Activated CD4-positive, alpha-beta memory T cell treated with anti-CD3 and anti-CD28 coated beads for 36 hours (primary cell): ENCODE measurements around the gene YY1AP1. TPM values are rescaled to one million over a fixed set of nuclear protein-coding genes. Genes with fewer than 3 reads are reported as not detected.
"Not testable (repeated sequence)": the region's sequence is repeated elsewhere in the genome, so short reads cannot be mapped to it uniquely, and the experiment has no call there.

Experiments
- CTCF ChIA-PET: fragments of 350-600 bp; sonication (Branson Sonifier 250); formaldehyde crosslinking; loops from one replicate; lab custom pipeline; 2021; ENCODE audit warnings: antibody characterized with exemption, inconsistent platforms; lab: Charles Lee
- POLR2A ChIA-PET: fragments of 350-600 bp; sonication (Branson Sonifier 250); formaldehyde crosslinking; loops from one replicate; lab custom pipeline; 2021; ENCODE audit warnings: antibody characterized with exemption; lab: Charles Lee
- DNase-seq: peaks from one replicate; pipeline ENCODE4 v3.0.0-alpha.2; 2020
- H3K27ac Mint-ChIP-seq: one replicate; pipeline ENCODE4 v1.8.0; 2021; ENCODE audit warnings: mixed read lengths
- H3K27me3 Mint-ChIP-seq: one replicate; pipeline ENCODE4 v1.8.0; 2021; ENCODE audit warnings: mixed read lengths
- H3K36me3 Mint-ChIP-seq: one replicate; pipeline ENCODE4 v1.8.0; 2021; ENCODE audit warnings: mixed read lengths
- H3K4me1 Mint-ChIP-seq: one replicate; pipeline ENCODE4 v1.8.0; 2021; ENCODE audit warnings: low read depth, mixed read lengths
- H3K4me3 Mint-ChIP-seq: one replicate; pipeline ENCODE4 v1.8.0; 2021; ENCODE audit warnings: mild to moderate bottlenecking, mixed read lengths
- H3K9me3 Mint-ChIP-seq: one replicate; pipeline ENCODE4 v1.8.0; 2021; ENCODE audit warnings: mixed read lengths
- intact Hi-C: fragments of 100-400 bp; cut with micrococcal nuclease; formaldehyde crosslinking; loops from one replicate; pipeline ENCODE4 v1.15.1; 2023
- total RNA-seq, 2 experiments: library from RNA; stranded (reverse); gene quantifications; one replicate each; pipeline ENCODE4 v1.2.3, GENCODE V29; 2021

The YY1AP1 gene
- total RNA-seq, 2 experiments from 2014 or later: 56.2 to 62.1 TPM

DNA sequence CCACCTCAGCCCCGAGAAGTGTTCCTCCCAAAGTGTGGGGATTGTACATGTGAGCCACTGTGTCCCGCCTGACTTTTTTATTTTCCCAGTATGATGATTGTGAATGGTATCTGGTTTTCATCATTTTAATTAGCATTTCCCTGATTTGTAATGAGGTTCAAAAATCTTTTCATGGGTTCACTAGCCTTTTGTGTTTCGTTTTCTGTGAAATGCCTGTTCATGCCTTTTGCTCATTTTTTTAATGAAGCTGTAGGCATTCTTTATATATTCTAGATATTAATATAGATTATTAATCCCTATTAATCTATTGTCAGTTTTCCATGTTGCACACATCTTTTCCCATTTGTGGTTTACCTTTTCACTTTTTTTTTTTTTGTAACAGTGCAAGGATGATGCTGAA, 20.8 kb upstream of the YY1AP1 start:
- Mint-ChIP-seq H3K4me3 (no peak overlapping the region), H3K9me3 (no peaks in the 10 kb centered on the region), H3K4me1 (peaks cover 11% of the 10 kb centered on the region), H3K27me3 (no peaks in the 10 kb centered on the region), H3K27ac (no peak overlapping the region), H3K36me3 (peaks cover 21% of the 10 kb centered on the region)
- intact Hi-C loops: no loop called here
- no peak for DNase-seq
- ChIA-PET POLR2A (no interaction called here), CTCF (interaction anchor here (0.7 kb wide), 1 partner anchor 58 kb away, joined by 3 read pairs; no protein-coding TSS in a partner anchor)

GRCh38 chr1:155706139-155706538, 17.6 kb upstream of the YY1AP1 start:
- no peaks in the 10 kb centered on the region for H3K9me3 Mint-ChIP-seq

GRCh38 chr1:155704414-155704813, 15.8 kb upstream of the YY1AP1 start:
- H3K27ac Mint-ChIP-seq, H3K4me3 Mint-ChIP-seq, H3K27me3 Mint-ChIP-seq, intact Hi-C loops, H3K36me3 Mint-ChIP-seq, CTCF ChIA-PET, H3K9me3 Mint-ChIP-seq, POLR2A ChIA-PET, DNase-seq: not testable (repeated sequence)
- peaks cover 23% of the 10 kb centered on the region for H3K4me1 Mint-ChIP-seq

More at GRCh38 chr1:155706139-155706538, 17.6 kb upstream of the YY1AP1 start:
- Mint-ChIP-seq H3K27ac (no peak overlapping the region), H3K4me3 (no peak overlapping the region), H3K36me3 (peaks cover 12% of the 10 kb centered on the region), H3K4me1 (peaks cover 23% of the 10 kb centered on the region), H3K27me3 (no peaks in the 10 kb centered on the region)
- no peak for DNase-seq
- intact Hi-C loops: no loop called here
- POLR2A ChIA-PET: no interaction called here
- CTCF ChIA-PET: no interaction called here

DNA sequence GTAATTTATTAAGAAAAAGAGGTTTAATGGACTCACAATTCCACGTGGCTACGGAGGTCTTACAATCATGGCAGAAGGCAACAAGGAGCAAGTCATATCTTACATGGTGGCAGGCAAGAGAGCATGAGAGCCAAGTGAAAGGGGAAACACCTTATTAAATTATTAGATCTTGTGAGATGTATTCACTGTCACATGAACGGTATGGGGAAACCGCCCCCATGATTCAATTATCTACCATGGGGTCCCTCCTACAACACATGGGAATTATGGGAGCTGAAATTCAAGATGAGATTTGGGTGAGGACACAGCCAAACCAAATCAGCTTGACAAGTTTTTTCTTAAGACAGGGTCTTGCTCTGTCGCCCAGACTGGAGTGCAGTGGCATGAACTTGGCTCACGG, 14.6 kb upstream of the YY1AP1 start:
- Mint-ChIP-seq H3K9me3 (no peaks in the 10 kb centered on the region), H3K36me3 (peaks cover 5% of the 10 kb centered on the region), H3K27me3 (no peaks in the 10 kb centered on the region), H3K4me3 (no peak overlapping the region), H3K27ac (no peak overlapping the region), H3K4me1 (peaks cover 22% of the 10 kb centered on the region)
- DNase-seq: no peak
- intact Hi-C loops: no loop called here
- CTCF ChIA-PET: no interaction called here
- POLR2A ChIA-PET: no interaction called here

GRCh38 chr1:155701675-155702074, 13.1 kb upstream of the YY1AP1 start:
- peaks cover 21% of the 10 kb centered on the region for H3K4me1 Mint-ChIP-seq
- POLR2A ChIA-PET: not testable (repeated sequence)

GRCh38 chr1:155699062-155699461, 10.5 kb upstream of the YY1AP1 start:
- CTCF ChIA-PET, H3K9me3 Mint-ChIP-seq, H3K27ac Mint-ChIP-seq, POLR2A ChIA-PET, H3K4me3 Mint-ChIP-seq, intact Hi-C loops, H3K27me3 Mint-ChIP-seq, H3K36me3 Mint-ChIP-seq, DNase-seq: not testable (repeated sequence)
- H3K4me1 Mint-ChIP-seq: peaks cover 35% of the 10 kb centered on the region

More at GRCh38 chr1:155701675-155702074, 13.1 kb upstream of the YY1AP1 start:
- H3K27me3 Mint-ChIP-seq, H3K4me3 Mint-ChIP-seq, H3K27ac Mint-ChIP-seq, H3K9me3 Mint-ChIP-seq, DNase-seq, H3K36me3 Mint-ChIP-seq, CTCF ChIA-PET, intact Hi-C loops: not testable (repeated sequence)

GRCh38 chr1:155698382-155699038, 9.9 kb upstream of the YY1AP1 start:
- Mint-ChIP-seq H3K4me1 (peaks cover 33% of the 10 kb centered on the region), H3K9me3 (no peaks in the 10 kb centered on the region), H3K27ac (no peak overlapping the region), H3K27me3 (no peaks in the 10 kb centered on the region), H3K4me3 (no peak overlapping the region), H3K36me3 (peaks cover 7% of the 10 kb centered on the region)
- DNase-seq: no peak
- intact Hi-C loops: no loop called here
- ChIA-PET POLR2A (no interaction called here), CTCF (no interaction called here)

GRCh38 chr1:155697616-155698015, 9.0 kb upstream of the YY1AP1 start:
- H3K9me3 Mint-ChIP-seq, H3K4me3 Mint-ChIP-seq, DNase-seq, H3K27ac Mint-ChIP-seq, intact Hi-C loops, CTCF ChIA-PET, H3K27me3 Mint-ChIP-seq, POLR2A ChIA-PET: not testable (repeated sequence)
- peaks cover 15% of the 10 kb centered on the region for H3K36me3 Mint-ChIP-seq
- peaks cover 37% of the 10 kb centered on the region for H3K4me1 Mint-ChIP-seq

DNA sequence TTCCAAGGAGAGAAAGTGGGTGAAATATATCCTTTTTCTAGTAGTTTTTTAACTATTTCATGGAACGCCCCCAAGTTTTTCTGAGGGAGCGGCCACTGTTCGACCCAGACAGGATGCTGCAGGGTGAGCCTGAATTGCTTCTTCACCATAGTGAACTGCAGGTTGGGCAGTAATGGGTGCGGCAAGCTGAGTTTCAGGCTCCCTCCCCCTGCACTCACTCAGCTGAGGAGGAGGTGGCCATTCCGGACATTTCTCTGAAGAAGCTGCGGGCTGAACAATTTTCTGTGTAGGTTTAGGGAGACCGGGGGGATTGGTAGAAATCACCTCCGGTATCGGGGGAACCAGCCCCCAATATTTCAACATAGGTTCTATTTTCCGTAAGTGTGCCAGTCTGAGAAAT, 8.5 kb upstream of the YY1AP1 start:
- Mint-ChIP-seq H3K27me3 (no peaks in the 10 kb centered on the region), H3K9me3 (no peaks in the 10 kb centered on the region), H3K36me3 (peaks cover 18% of the 10 kb centered on the region), H3K27ac (no peak overlapping the region), H3K4me3 (no peak overlapping the region), H3K4me1 (peaks cover 41% of the 10 kb centered on the region)
- ChIA-PET CTCF (interaction anchor here (0.8 kb wide), 1 partner anchor 32 kb away, joined by 3 read pairs; no protein-coding TSS in a partner anchor), POLR2A (no interaction called here)
- intact Hi-C loops: no loop called here
- DNase-seq: no peak

GRCh38 chr1:155696524-155696923, 8.0 kb upstream of the YY1AP1 start:
- peaks cover 4% of the 10 kb centered on the region for H3K9me3 Mint-ChIP-seq
- intact Hi-C loops: no loop called here
- no peak for DNase-seq
- no peak overlapping the region for H3K27ac Mint-ChIP-seq
- H3K36me3 Mint-ChIP-seq: peaks cover 23% of the 10 kb centered on the region
- no peaks in the 10 kb centered on the region for H3K27me3 Mint-ChIP-seq
- CTCF ChIA-PET: interaction anchor here (0.6 to 0.8 kb wide), 2 partner anchors 33 to 349 kb away, joined by 3 read pairs; no protein-coding TSS in a partner anchor
- peaks cover 46% of the 10 kb centered on the region for H3K4me1 Mint-ChIP-seq
- POLR2A ChIA-PET: no interaction called here
- H3K4me3 Mint-ChIP-seq: no peak overlapping the region

GRCh38 chr1:155695608-155696007, 7.0 kb upstream of the YY1AP1 start:
- intact Hi-C loops: no loop called here
- no peak for DNase-seq
- Mint-ChIP-seq H3K4me1 (peaks cover 52% of the 10 kb centered on the region), H3K27me3 (no peaks in the 10 kb centered on the region), H3K36me3 (peaks cover 29% of the 10 kb centered on the region), H3K9me3 (peaks cover 4% of the 10 kb centered on the region), H3K4me3 (no peak overlapping the region), H3K27ac (no peak overlapping the region)
- CTCF ChIA-PET: no interaction called here
- POLR2A ChIA-PET: no interaction called here

GRCh38 chr1:155695072-155695471, 6.5 kb upstream of the YY1AP1 start:
- peaks cover 31% of the 10 kb centered on the region for H3K36me3 Mint-ChIP-seq
- H3K27me3 Mint-ChIP-seq: no peaks in the 10 kb centered on the region
- peaks cover 55% of the 10 kb centered on the region for H3K4me1 Mint-ChIP-seq
- no peak overlapping the region for H3K4me3 Mint-ChIP-seq
- intact Hi-C loops: no loop called here
- no peak overlapping the region for H3K27ac Mint-ChIP-seq
- H3K9me3 Mint-ChIP-seq: peaks cover 4% of the 10 kb centered on the region
- POLR2A ChIA-PET: no interaction called here
- no peak for DNase-seq
- CTCF ChIA-PET: no interaction called here

- no peak for DNase-seq
- CTCF ChIA-PET: interaction anchor here (0.7 kb wide), 1 partner anchor 352 kb away, joined by 4 read pairs; no protein-coding TSS in a partner anchor
- H3K4me3 Mint-ChIP-seq: no peak overlapping the region
- POLR2A ChIA-PET: no interaction called here
- no peak overlapping the region for H3K27ac Mint-ChIP-seq
- peaks cover 59% of the 10 kb centered on the region for H3K4me1 Mint-ChIP-seq
- no peaks in the 10 kb centered on the region for H3K27me3 Mint-ChIP-seq
- H3K9me3 Mint-ChIP-seq: peaks cover 4% of the 10 kb centered on the region
- H3K36me3 Mint-ChIP-seq: peaks cover 34% of the 10 kb centered on the region
- intact Hi-C loops: no loop called here
These were observed 5.6 kb upstream of the YY1AP1 start for GRCh38 chr1:155694167-155694566.
